ENCODE results near the gene EFHC1. TPM values are rescaled to one million over a fixed set of nuclear protein-coding genes. Genes with fewer than 3 reads are reported as not detected.

Gene EFHC1
- total and polyA plus RNA-seq, 4 donors, result 3.3 to 11.3 (median 6.9) TPM

- TF ChIP-seq CTCF (IDR thresholded peaks at IDR 0.05; ENCODE audit: low read depth, low read length, missing input control), result no peak
- no peak for TF ChIP-seq FOXA2 (IDR thresholded peaks at IDR 0.05)
- no peak for TF ChIP-seq FOXA1 (IDR thresholded peaks at IDR 0.05)
- no peak for TF ChIP-seq HNF4A (conservative IDR thresholded peaks at IDR 0.05)
- no peak for TF ChIP-seq YY1 (IDR thresholded peaks at IDR 0.05)
- no peak for TF ChIP-seq ATF3 (IDR thresholded peaks at IDR 0.05)
- TF ChIP-seq GABPA (IDR thresholded peaks at IDR 0.05 in 1 of 2, conservative IDR thresholded peaks at IDR 0.05 in 1 of 2), result no peak
These were observed 125.4 kb downstream of the EFHC1 start (continued) for GRCh38 chr6:52545406-52546119.

- Histone ChIP-seq H3K4me3 (ENCODE audit: low read depth in 1 of 3, low read length in 3 of 3) (no peak overlapping the region), H3K27me3 (ENCODE audit: control insufficient read depth in 4 of 4, insufficient read depth in 4 of 4, low read length in 3 of 4) (no peaks in the 10 kb centered on the region), H3K36me3 (ENCODE audit: control insufficient read depth in 4 of 4, insufficient read depth in 3 of 4, low read depth in 1 of 4, low read length in 3 of 4) (no peaks in the 10 kb centered on the region), H3K9ac (ENCODE audit: low read depth in 1 of 2, low read length in 2 of 2) (no peak overlapping the region), H3K27ac (ENCODE audit: low read depth in 1 of 2, low read length in 2 of 2) (no peak overlapping the region), H3K4me1 (ENCODE audit: control insufficient read depth in 4 of 4, insufficient read depth in 4 of 4, low read length in 3 of 4) (peaks cover 24 to 71% (median 55%) of the 10 kb centered on the region in 4 donors), H3K9me3 (ENCODE audit: control insufficient read depth in 4 of 4, low read length in 3 of 4) (no peaks in the 10 kb centered on the region)
- TF ChIP-seq YY1 (IDR thresholded peaks at IDR 0.05) (no peak), JUND (IDR thresholded peaks at IDR 0.05) (no peak)
- no peak for DNase-seq (ENCODE audit: low spot score)
- WGBS, result 98% methylated on average over 1 of the region's 1 CpG
These were observed 126.0 kb downstream of the EFHC1 start for GRCh38 chr6:52546192-52546591.

- no peak overlapping the region for H3K4me3 ChIP-seq (ENCODE audit: low read depth in 1 of 3, low read length in 3 of 3)
- no peak overlapping the region for H3K27ac ChIP-seq (ENCODE audit: low read depth in 1 of 2, low read length in 2 of 2)
- H3K36me3 ChIP-seq (ENCODE audit: control insufficient read depth in 4 of 4, insufficient read depth in 3 of 4, low read depth in 1 of 4, low read length in 3 of 4), result no peaks in the 10 kb centered on the region
- no peak for TF ChIP-seq FOXA2 (IDR thresholded peaks at IDR 0.05)
- no peak overlapping the region for H3K9ac ChIP-seq (ENCODE audit: low read depth in 1 of 2, low read length in 2 of 2)
- H3K9me3 ChIP-seq (ENCODE audit: control insufficient read depth in 4 of 4, low read length in 3 of 4), result no peaks in the 10 kb centered on the region
- peaks cover 27 to 76% (median 58%) of the 10 kb centered on the region in 4 donors for H3K4me1 ChIP-seq (ENCODE audit: control insufficient read depth in 4 of 4, insufficient read depth in 4 of 4, low read length in 3 of 4)
- 85% methylated on average over 3 of the region's 3 CpGs for WGBS
- DNase-seq (ENCODE audit: low spot score), result no peak
- H3K27me3 ChIP-seq (ENCODE audit: control insufficient read depth in 4 of 4, insufficient read depth in 4 of 4, low read length in 3 of 4), result no peaks in the 10 kb centered on the region
These were observed 126.5 kb downstream of the EFHC1 start for GRCh38 chr6:52546678-52547077.

GRCh38 chr6:52547647-52548352 is 127.7 kb downstream of the EFHC1 start:
- peak; percentile 41 for DNase-seq (ENCODE audit: low spot score)
- no peak overlapping the region for H3K9ac ChIP-seq (ENCODE audit: low read depth in 1 of 2, low read length in 2 of 2)
- no peak overlapping the region for H3K4me3 ChIP-seq (ENCODE audit: low read depth in 1 of 3, low read length in 3 of 3)
- H3K9me3 ChIP-seq (ENCODE audit: control insufficient read depth in 4 of 4, low read length in 3 of 4), result no peaks in the 10 kb centered on the region
- H3K27ac ChIP-seq (ENCODE audit: low read depth in 1 of 2, low read length in 2 of 2), result peak overlapping the region in 1 of 2 donors; percentile 19
- H3K27me3 ChIP-seq (ENCODE audit: control insufficient read depth in 4 of 4, insufficient read depth in 4 of 4, low read length in 3 of 4), result no peaks in the 10 kb centered on the region
- 54% methylated on average over 9 of the region's 9 CpGs for WGBS
- peaks cover 29 to 82% (median 64%) of the 10 kb centered on the region in 4 donors for H3K4me1 ChIP-seq (ENCODE audit: control insufficient read depth in 4 of 4, insufficient read depth in 4 of 4, low read length in 3 of 4)
- H3K36me3 ChIP-seq (ENCODE audit: control insufficient read depth in 4 of 4, insufficient read depth in 3 of 4, low read depth in 1 of 4, low read length in 3 of 4), result no peaks in the 10 kb centered on the region
- TF ChIP-seq TAF1 (conservative IDR thresholded peaks at IDR 0.05) (no peak), HNF4A (conservative IDR thresholded peaks at IDR 0.05) (peak; percentile 19 to 26), NR2F2 (IDR thresholded peaks at IDR 0.05) (no peak), SP1 (IDR thresholded peaks at IDR 0.05) (peak; percentile 13), FOXA1 (IDR thresholded peaks at IDR 0.05) (no peak), YY1 (IDR thresholded peaks at IDR 0.05) (peak; percentile 34), EGR1 (IDR thresholded peaks at IDR 0.05; ENCODE audit: low read depth in 2 of 2) (no peak), ZBTB33 (IDR thresholded peaks at IDR 0.05) (no peak), REST (IDR thresholded peaks at IDR 0.05) (no peak), FOXA2 (IDR thresholded peaks at IDR 0.05) (no peak), RAD21 (IDR thresholded peaks at IDR 0.05) (no peak), ATF3 (IDR thresholded peaks at IDR 0.05) (peak; percentile 33), MAX (IDR thresholded peaks at IDR 0.05) (no peak)
